ENCODE measurements around the gene FAM171A1.
"Not testable (repeated sequence)": the region's sequence is repeated elsewhere in the genome, so short reads cannot be mapped to it uniquely, and the experiment has no call there.

The FAM171A1 gene

GRCh38 chr10:15315286-15315685 is 55.8 kb downstream of the FAM171A1 start:
- no peak for DNase-seq

- no peak for DNase-seq
Observed at GRCh38 chr10:15314482-15315045, 56.5 kb downstream of the FAM171A1 start.

- DNase-seq: no peak
Observed at GRCh38 chr10:15313843-15314242, 57.2 kb downstream of the FAM171A1 start.

DNA sequence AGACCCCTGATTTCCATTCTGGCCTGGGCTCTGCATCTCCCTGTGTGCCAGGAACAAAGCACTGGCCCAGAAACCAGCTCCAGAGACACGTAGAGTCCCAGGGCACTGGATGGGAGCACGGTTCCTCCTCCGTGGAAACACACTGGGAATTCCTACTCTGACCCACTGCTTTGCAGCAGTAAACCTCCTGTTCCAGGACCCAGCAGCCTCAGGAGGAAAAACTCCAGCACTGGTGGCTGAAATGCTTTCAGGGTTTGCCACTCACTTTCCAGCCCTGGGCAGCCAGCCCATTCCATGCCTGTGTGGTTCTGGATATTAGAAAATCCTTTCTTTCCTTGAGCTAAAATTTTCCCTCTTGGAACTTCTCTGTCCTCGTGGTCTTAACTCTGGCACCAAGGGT is 58.0 kb downstream of the FAM171A1 start:
- no peak for DNase-seq

DNA sequence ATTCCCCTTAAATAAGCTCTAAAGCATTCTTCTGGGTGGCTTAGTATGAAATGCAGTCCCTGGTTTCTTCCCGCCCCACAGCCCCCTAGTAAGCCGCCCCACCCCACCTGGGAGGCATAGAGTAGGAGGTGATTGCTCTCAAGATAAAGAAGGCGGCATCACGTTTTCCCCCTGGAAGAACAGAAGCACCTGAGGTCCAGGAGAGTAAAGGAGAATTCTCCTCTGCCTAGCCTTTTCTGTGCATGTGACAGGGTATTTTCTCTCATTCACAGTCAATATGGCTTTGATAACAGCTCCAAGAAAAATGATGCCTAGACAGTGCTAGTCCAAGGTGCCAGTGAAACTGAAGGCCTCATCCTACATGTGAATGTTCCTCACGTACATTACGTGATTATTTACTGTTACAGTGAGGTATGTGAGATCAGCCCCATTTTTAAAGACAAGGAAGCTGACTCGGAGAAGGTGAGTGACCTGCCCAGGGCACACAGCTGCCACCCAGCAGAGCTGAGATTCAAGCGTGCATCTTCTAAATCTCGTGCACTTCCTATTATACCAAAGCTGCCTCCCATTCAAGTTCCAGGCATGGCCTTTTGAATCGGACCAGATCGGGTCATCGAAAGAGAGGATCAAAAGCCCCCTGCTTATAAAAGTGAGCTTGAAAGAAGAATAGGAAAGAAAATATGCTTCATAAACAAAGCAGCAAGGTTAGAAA is 59.4 kb downstream of the FAM171A1 start:
- no peak for DNase-seq

DNA sequence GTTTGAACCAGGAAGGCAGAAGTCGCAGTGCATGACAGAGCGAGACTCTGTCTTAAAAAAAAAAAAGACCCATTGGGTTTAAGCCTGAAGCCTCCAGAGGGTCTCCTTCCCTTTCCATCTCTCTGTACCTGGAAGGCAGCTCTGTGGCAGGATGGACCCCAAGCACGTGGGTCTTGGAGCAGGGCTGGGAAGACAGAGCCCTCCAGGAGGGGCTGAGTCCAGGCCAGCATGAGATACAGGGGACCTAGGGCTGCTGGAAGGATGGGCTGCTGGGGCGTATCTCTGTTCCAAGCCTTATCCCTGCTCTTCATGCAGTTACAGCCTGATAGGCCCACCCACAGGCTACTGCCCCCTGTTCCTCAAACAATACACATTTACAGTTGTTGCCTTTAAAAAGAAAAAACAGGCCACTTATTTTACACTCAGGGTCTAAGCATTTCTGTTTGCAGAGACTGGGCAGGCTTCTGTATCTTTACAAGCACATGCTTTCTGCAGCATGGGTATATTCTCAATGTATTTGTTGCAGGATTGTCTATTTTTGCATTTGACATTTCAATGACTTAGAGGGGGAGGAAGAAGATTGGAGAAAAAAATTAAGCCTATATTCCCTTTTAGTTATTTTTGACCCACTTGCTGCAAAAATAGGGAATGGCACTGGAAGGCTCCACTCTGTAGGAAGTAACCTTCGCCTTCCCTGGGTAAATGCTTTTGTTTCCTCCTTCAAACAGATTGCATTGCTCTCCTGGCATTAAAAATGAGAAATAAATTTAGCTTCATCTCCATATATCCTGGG is 60.1 kb downstream of the FAM171A1 start:
- DNase-seq: no peak

- no peak for DNase-seq
Observed at GRCh38 chr10:15309221-15309620, 61.9 kb downstream of the FAM171A1 start.

- no peak for DNase-seq
Observed at GRCh38 chr10:15306735-15307280, 64.3 kb downstream of the FAM171A1 start.

DNA sequence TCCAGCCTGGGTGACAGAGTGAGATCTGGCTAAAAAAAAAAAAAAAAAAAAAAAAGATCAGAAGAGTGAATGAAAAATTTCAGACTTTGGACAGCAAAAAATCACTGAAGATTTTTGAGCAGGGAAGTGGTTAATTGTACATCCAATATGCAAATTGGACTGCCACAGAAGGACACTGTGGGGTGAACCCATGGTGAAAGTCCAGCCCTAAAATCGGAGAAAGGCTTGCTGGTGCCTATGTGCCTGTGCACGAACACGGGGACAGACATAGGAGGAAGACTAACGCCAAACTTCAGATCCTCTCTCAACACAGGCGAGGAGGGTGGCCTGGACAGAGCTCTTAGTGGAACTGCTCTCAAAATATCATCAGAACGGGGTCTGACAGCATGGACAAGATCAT is 65.5 kb downstream of the FAM171A1 start:
- DNase-seq: no peak

DNA sequence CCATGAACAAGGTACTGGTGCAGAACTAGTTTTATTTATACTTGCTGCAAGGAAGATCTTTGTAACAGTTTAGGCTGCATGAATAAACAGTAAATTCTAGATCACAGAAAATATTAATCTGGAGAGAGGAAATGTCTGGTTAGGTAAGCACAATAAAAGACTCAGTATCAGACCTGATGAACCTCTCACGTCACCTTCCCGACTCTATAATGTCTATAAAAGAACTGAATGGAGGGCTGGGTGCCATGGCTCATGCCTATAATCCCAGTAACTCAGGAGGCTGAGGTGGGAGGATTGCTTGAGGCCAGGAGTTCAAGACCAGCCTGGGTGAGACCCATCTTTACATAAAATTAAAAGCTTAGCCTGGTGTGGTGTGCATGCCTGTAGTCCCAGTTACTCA is 65.9 kb downstream of the FAM171A1 start:
- no peak for DNase-seq

DNA sequence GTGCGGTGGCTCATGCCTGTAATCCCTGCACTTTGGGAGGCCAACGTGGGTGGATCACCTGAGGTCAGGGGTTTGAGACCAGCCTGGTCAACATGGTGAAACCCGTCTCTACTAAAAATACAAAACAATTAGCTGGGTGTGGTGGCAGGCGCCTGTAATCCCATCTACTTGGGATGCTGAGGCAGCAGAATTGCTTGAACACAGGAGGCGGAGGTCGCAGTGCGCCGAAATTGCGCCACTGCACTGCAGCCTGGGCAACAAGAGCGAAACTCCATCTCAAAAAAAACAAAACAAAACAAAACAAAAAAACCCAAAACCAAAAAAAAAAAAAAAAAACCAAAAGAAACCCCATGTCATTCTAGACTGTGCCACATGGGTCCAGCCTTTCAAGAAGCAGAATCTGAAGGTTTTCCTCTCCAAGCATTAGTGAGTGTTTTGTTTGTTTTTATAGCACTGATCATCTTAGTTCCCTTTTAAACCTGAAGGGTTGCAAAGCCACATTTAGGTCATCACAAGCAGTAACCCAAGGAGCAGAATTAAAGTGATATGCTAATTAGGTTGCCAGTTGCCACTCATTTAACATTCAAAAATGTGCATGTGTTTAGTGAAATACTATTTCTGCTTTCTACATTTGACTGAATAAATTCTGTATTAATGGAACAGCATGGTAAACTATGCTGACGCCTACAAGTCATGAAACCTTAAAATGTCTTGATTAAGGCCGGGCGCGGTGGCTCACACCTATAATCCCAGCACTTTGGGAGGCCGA is 68.7 kb downstream of the FAM171A1 start:
- not testable (repeated sequence) for DNase-seq

GRCh38 chr10:15300697-15301096 is 70.4 kb downstream of the FAM171A1 start:
- no peak for DNase-seq

- DNase-seq: no peak
Observed at GRCh38 chr10:15300145-15300544, 70.9 kb downstream of the FAM171A1 start.

GRCh38 chr10:15296701-15297100 is 74.4 kb downstream of the FAM171A1 start:
- no peak for DNase-seq

DNA sequence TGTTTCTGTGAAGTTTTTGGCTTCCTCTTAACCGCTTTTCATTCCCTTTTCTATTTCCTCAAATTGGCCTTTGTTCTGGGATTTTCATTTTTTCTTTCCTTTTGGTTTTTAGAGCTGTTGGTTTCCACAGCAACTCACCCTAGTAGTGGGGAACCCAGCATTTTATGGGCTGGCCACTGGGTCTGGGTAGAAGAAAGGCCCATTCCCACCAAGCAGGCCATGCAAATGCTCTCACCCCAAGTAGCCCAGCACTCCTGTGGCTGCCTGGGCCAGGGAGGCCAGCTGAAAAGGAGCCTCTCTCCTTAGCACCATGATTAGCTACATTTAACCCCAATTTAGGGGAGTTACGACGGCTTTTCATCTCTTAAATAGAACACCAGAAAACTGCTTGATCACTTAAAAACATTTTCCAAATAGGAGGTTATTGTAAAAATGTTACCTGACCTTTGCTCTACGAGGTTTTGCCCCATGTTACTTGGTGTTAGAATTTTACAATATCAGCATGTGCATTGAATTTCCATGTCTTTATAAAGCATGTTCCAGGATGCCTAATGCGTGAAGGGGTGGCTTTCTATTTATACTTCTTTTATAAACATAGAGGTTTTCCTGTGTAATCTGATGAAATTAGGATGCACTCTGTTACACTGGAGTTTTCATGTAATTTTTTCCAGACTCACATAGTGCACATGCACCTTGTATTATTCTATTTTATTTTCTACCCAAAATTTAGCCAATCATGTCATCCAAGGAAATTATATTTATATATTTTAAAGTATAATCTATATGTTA is 75.4 kb downstream of the FAM171A1 start:
- no peak for DNase-seq

- peak; percentile 39 for DNase-seq
Observed at GRCh38 chr10:15293862-15294842, 76.9 kb downstream of the FAM171A1 start.

- no peak for DNase-seq
Observed at GRCh38 chr10:15290671-15291070, 80.4 kb downstream of the FAM171A1 start.

DNA sequence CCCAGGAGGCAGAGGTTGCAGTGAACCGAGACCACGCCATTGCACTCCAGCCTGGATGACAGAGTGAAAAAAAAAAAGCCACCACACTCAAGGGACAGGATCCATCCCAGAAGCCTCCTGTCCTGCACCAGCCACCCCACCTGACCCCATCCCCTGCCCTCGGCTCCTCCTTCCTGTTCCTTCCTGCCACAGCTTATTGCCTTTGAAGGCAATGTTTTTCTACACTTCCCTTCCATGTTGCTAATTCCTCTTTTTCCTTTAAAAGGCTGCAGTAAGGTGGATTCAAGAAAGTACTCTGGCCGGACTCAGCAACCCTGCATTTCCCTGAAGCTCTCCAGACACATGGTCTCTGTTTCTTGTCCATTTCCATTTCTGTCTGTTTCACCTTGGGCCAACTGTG is 80.9 kb downstream of the FAM171A1 start:
- no peak for DNase-seq

DNA sequence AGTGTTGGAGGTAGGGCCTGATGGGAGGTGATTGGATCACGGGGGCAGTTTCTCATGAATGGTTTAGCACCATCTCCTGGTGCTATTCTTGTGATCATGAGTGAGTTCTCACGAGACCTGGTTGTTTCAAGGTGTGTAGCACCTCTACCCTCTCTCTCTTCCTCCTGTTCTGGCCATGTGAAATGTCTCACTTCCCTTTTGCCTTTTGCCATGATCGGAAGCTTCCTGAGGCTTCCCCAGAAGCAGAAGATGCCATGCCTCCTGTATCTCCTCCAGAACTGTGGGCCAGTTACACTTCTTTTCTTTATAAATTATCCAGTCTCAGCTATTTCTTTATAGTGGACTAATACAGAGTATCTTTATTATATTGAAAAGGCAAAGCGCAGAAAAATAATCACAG is 90.1 kb downstream of the FAM171A1 start:
- no peak for DNase-seq

GRCh38 chr10:15280462-15280861 is 90.6 kb downstream of the FAM171A1 start:
- DNase-seq: no peak

- DNase-seq: no peak
Observed at GRCh38 chr10:15279236-15279635, 91.9 kb downstream of the FAM171A1 start.

All from EL (cell line).